ENCODE results near the gene ATP8A2. TPM values are rescaled to one million over a fixed set of nuclear protein-coding genes. Genes with fewer than 3 reads are reported as not detected.

The ATP8A2 gene
- total and polyA plus RNA-seq, 12 donors, result under 0.01 to 0.18 (median 0.10) TPM; not detected in 3

GRCh38 chr13:25768376-25768775 lies 396.6 kb downstream of the ATP8A2 start:
- Histone ChIP-seq H3K9me3 (no peaks in the 10 kb centered on the region), H3K4me1 (no peaks in the 10 kb centered on the region), H3K36me3 (no peaks in the 10 kb centered on the region), H3K4me3 (no peak overlapping the region), H3K27ac (no peak overlapping the region), H3K27me3 (peaks cover 0 to 14% (median 0%) of the 10 kb centered on the region in 7 donors)
- intact Hi-C loops (cut with DNase I), result no loop called here
- ATAC-seq (no peak), DNase-seq (no peak)
- TF ChIP-seq CTCF (IDR thresholded peaks at IDR 0.05), result no peak
- 56 to 75% methylated on average over 4 of the region's 4 CpGs for WGBS, 2 donors

GRCh38 chr13:25768838-25769237 lies 397.1 kb downstream of the ATP8A2 start:
- ATAC-seq, result no peak
- no peak for DNase-seq
- Histone ChIP-seq H3K27me3 (peaks cover 0 to 18% (median 0%) of the 10 kb centered on the region in 7 donors), H3K27ac (no peak overlapping the region), H3K4me3 (no peak overlapping the region), H3K4me1 (no peaks in the 10 kb centered on the region), H3K36me3 (no peaks in the 10 kb centered on the region), H3K9me3 (no peaks in the 10 kb centered on the region)
- intact Hi-C loops (cut with DNase I), result no loop called here
- WGBS, 2 donors, result 48 to 53% methylated on average over 13 of the region's 13 CpGs
- no peak for TF ChIP-seq CTCF (IDR thresholded peaks at IDR 0.05)

- no peak for ATAC-seq
- Histone ChIP-seq H3K9me3 (no peaks in the 10 kb centered on the region), H3K36me3 (no peaks in the 10 kb centered on the region), H3K4me1 (no peaks in the 10 kb centered on the region), H3K4me3 (no peak overlapping the region), H3K27ac (no peak overlapping the region), H3K27me3 (peaks cover 0 to 20% (median 0%) of the 10 kb centered on the region in 7 donors)
- no peak for TF ChIP-seq CTCF (IDR thresholded peaks at IDR 0.05)
- WGBS, 2 donors, result 95% methylated on average over 7 of the region's 7 CpGs
- no peak for DNase-seq
- intact Hi-C loops (cut with DNase I), result no loop called here
These were observed 398.8 kb downstream of the ATP8A2 start for GRCh38 chr13:25770601-25771000.

- no peak for ATAC-seq
- no peak overlapping the region for H3K4me3 ChIP-seq
- TF ChIP-seq CTCF (IDR thresholded peaks at IDR 0.05), result no peak
- peaks cover 0 to 20% (median 0%) of the 10 kb centered on the region in 7 donors for H3K27me3 ChIP-seq
- no peaks in the 10 kb centered on the region for H3K9me3 ChIP-seq
- no peaks in the 10 kb centered on the region for H3K36me3 ChIP-seq
- WGBS, 2 donors, result 70 to 80% methylated on average over 5 of the region's 5 CpGs
- DNase-seq, result no peak
- intact Hi-C loops (cut with DNase I), result no loop called here
- H3K4me1 ChIP-seq, result no peaks in the 10 kb centered on the region
- H3K27ac ChIP-seq, result no peak overlapping the region
These were observed 399.4 kb downstream of the ATP8A2 start for GRCh38 chr13:25771202-25771601.
